Astrocyte of the cerebellum (primary cell): ENCODE data around the gene SLC13A1.
A peak's percentile ranks its signal among the peaks of the same experiment; 100 is the strongest.

Experiments used
- DNase-seq: peaks from one replicate; pipeline ENCODE4 v3.0.0-alpha.2; 2011; ENCODE audit warnings: low read depth
- H3K4me3 ChIP-seq: 2 replicates; pipeline ENCODE4 v1.5.1; 2011; ENCODE audit warnings: mild to moderate bottlenecking, low read depth, low read length, moderate library complexity
- in situ Hi-C: cut with HindIII; loops from 2 replicates; pipeline ENCODE4 v1.10.0; 2017; ENCODE audit warnings: low sequenced_read_pairs
- TF ChIP-seq, protein P1 (sequence below): IDR thresholded peaks from 2 replicates; pipeline ENCODE4 v1.5.1; 2012; ENCODE audit warnings: low read length, low read depth, moderate library complexity, mild to moderate bottlenecking; ENCODE audit errors: missing control alignments

SLC13A1 gene

DNA sequence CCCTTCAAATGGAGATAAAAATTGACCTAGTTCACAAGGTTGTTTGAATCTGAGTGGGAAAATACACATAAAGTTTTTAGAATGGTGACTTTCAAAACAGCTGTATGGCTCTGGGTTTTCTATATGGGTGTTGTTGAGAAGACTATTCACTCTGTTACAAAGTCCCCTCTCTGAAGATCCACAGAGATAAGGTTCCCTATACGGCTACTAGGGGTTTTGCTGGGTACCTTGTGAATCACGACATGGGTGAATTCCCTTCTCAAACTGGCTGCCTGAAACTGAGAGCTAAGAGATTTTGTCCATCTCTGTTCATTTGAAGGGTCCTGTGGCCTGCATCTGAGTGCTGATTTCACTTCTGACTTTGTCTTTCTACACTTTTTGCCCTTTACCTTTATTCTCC lies 11.8 kb upstream of the SLC13A1 start:
- H3K4me3 ChIP-seq, result no peak overlapping the region
- in situ Hi-C loops, result no loop called here
- DNase-seq, result no peak
- TF ChIP-seq, protein P1, sequence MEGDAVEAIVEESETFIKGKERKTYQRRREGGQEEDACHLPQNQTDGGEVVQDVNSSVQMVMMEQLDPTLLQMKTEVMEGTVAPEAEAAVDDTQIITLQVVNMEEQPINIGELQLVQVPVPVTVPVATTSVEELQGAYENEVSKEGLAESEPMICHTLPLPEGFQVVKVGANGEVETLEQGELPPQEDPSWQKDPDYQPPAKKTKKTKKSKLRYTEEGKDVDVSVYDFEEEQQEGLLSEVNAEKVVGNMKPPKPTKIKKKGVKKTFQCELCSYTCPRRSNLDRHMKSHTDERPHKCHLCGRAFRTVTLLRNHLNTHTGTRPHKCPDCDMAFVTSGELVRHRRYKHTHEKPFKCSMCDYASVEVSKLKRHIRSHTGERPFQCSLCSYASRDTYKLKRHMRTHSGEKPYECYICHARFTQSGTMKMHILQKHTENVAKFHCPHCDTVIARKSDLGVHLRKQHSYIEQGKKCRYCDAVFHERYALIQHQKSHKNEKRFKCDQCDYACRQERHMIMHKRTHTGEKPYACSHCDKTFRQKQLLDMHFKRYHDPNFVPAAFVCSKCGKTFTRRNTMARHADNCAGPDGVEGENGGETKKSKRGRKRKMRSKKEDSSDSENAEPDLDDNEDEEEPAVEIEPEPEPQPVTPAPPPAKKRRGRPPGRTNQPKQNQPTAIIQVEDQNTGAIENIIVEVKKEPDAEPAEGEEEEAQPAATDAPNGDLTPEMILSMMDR, result no peak

DNA sequence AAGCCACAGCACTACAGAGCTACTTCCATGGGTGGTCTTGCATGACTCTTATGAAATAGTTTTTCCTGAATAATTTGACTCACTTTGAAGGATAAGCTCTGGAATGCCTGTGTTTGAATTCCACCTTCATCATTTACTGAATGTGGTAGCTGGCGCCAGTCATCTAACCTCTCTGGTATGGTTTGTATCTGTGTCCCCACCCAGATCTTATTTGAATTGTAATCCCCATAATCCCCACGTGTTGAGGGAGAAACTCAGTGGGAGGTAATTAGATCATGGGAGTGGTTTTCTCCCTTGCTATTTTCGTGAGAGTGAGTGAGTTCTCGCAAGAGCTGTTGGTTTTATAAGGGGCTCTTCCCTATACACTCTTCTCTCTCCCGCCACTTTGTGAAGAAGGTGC lies 11.2 kb upstream of the SLC13A1 start:
- no peak for DNase-seq
- H3K4me3 ChIP-seq, result no peak overlapping the region
- in situ Hi-C loops, result no loop called here
- TF ChIP-seq, protein P1, result no peak

DNA sequence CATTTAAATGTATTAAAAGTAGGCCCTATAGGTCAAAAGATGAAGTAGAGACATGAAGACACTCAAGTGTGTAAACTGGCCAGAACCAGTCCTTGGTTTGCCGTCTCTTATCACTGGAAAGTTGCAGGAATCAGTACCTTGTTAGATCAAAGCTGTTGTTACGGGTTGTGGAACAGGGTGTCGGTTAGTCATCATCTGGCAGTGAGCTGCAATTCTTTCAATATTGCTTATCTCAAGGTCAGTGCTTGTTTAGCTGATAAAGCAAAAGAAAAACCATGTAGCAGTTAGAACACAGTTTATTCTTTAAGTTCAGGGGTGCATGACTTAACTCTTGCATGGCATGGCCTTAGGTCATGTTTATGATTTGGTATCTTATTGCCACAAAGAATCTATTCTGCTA lies 10.0 kb upstream of the SLC13A1 start:
- no peak overlapping the region for H3K4me3 ChIP-seq
- no peak for DNase-seq
- in situ Hi-C loops, result no loop called here
- TF ChIP-seq, protein P1, result no peak

DNA sequence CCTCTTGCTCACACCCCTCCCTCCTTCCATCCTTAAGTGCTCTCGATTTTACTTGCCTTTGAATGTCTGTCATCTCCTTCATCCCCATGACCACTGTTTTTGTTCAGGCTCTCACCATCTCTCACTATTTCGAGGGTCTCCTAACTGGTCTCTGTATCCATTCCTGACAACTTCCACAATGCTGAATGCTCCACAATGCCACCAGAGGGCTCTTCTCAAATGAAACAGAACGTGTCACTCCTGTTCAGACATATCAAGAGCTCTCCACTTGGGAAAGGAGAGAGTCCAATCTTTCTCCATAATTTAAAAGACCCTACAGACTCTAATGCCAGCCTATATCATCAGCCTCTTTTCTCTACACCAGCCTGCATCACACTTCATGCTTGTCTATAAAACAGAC lies 9.0 kb upstream of the SLC13A1 start:
- TF ChIP-seq, protein P1, result peak; percentile 57
- no peak overlapping the region for H3K4me3 ChIP-seq
- DNase-seq, result no peak
- in situ Hi-C loops, result no loop called here

DNA sequence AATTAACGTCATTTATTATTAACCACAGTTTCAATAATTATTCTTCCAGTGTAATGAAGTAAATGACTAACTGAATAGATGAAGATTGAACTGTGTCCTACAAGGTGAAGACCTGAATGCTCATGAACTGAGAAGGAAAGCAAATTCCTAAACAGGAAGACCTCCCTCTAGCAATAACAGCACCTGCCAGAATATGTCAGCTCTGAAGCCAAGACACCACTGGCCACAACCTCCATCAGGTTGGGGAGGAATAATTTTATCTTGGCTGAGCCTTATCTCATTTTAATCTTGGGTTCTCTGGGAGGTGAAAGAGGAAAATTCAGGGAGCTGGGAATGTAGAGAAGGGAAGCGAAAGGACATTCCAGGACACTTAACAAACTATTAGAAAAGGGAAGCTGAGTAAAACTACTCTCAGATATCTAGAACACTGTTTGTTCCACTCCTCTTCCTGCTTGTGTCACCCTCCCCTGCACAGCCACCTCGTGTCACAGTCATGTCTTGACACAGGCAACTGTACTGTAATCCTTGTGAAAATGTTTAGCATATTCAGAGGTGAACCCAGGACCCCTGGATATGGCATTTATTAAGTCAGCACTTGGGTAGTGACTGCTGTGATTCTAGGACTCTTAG lies 4.6 kb upstream of the SLC13A1 start:
- no peak overlapping the region for H3K4me3 ChIP-seq
- no peak for DNase-seq
- in situ Hi-C loops, result no loop called here
- TF ChIP-seq, protein P1, result no peak

DNA sequence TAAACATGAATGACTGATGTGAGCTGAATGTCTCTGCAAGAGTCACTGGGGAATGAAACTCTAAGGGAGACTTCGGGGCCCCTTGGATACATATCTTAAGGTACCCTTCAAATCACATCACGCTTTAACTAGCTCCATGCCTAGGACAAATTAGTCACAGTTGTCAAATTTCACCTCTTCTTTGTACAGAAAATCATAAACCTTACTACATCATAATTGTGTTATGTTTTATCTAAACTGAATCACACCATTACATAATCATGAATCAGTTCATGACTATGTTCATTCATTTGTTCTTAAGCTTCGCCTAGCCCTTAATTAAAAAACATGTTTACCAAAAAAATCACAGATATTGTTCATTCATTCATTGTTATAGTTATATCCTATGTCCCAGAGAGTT lies 2.1 kb upstream of the SLC13A1 start:
- no peak for DNase-seq
- TF ChIP-seq, protein P1, result no peak
- H3K4me3 ChIP-seq, result no peak overlapping the region
- in situ Hi-C loops, result no loop called here
